PC-9 (cell line): Measurements from ENCODE around the gene PLS3.

Source experiments
- EZH2 ChIP-seq: fragments of 200-600 bp; sonication (generic); IDR thresholded peaks from 2 replicates; pipeline ENCODE4 v1.8.0; 2017; ENCODE audit warnings: antibody characterized with exemption, low read depth
- TF ChIP-seq, protein P1 (sequence below): fragments of 200-600 bp; sonication (generic); conservative IDR thresholded peaks from 2 replicates; pipeline ENCODE4 v1.6.1; 2017; ENCODE audit warnings: mixed run types, antibody characterized with exemption, mild to moderate bottlenecking, moderate library complexity

DNA sequence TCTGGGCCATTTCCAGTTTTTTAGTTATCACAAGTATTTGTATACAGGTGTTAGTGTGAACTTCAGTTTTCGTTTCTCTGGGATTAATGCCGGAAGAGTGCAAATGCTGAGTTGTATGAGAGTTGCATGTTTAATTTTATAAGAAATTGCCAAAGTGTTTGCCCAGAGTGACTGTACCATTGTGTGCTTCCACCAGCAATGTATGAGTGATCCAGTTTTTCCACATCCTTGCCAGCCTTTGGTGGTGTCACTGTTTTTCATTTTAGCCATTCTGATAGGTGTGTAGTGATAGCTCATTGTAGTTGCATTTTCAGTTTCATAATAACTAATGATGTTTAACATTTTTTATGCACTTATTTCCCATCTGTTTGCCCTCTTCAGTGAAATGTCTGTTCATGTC, 18.4 kb downstream of the PLS3 start:
- TF ChIP-seq EZH2 = no peak
- TF ChIP-seq, protein P1, sequence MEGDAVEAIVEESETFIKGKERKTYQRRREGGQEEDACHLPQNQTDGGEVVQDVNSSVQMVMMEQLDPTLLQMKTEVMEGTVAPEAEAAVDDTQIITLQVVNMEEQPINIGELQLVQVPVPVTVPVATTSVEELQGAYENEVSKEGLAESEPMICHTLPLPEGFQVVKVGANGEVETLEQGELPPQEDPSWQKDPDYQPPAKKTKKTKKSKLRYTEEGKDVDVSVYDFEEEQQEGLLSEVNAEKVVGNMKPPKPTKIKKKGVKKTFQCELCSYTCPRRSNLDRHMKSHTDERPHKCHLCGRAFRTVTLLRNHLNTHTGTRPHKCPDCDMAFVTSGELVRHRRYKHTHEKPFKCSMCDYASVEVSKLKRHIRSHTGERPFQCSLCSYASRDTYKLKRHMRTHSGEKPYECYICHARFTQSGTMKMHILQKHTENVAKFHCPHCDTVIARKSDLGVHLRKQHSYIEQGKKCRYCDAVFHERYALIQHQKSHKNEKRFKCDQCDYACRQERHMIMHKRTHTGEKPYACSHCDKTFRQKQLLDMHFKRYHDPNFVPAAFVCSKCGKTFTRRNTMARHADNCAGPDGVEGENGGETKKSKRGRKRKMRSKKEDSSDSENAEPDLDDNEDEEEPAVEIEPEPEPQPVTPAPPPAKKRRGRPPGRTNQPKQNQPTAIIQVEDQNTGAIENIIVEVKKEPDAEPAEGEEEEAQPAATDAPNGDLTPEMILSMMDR = no peak
